Mesenchymal stem cell (in vitro differentiated cells and primary cell): ENCODE measurements around the gene LCE3A.

Experiments used
- DNase-seq: peaks from one replicate; pipeline ENCODE4 v3.0.0-alpha.2; 2013
- H2AFZ ChIP-seq: one replicate; pipeline ENCODE4 v1.6.1; 2013; ENCODE audit warnings: low read depth, mild to moderate bottlenecking, control low read depth, inconsistent platforms, low read length, moderate library complexity
- H2AK5ac ChIP-seq: 2 replicates; pipeline ENCODE4 v1.6.1; 2013; ENCODE audit warnings: low read length, moderate library complexity, mild to moderate bottlenecking, inconsistent platforms; ENCODE audit not compliant: severe bottlenecking
- H2BK120ac ChIP-seq: one replicate; pipeline ENCODE4 v1.6.1; 2013; ENCODE audit warnings: low read depth, mild to moderate bottlenecking, inconsistent platforms, low read length, moderate library complexity
- H2BK12ac ChIP-seq, 2 experiments: one replicate each; pipeline ENCODE4 v1.6.1; 2013; ENCODE audit warnings: inconsistent platforms in 2 of 2, low read length in 2 of 2, mild to moderate bottlenecking in 2 of 2, moderate library complexity in 2 of 2, control low read depth in 1 of 2
- H2BK15ac ChIP-seq: one replicate; pipeline ENCODE4 v1.6.1; 2013; ENCODE audit warnings: mild to moderate bottlenecking, low read depth, inconsistent platforms; ENCODE audit not compliant: poor library complexity, severe bottlenecking
- H2BK5ac ChIP-seq: 2 replicates; pipeline ENCODE4 v1.6.1; 2013; ENCODE audit warnings: low read depth, mild to moderate bottlenecking, low read length, control low read depth, inconsistent platforms; ENCODE audit not compliant: poor library complexity, severe bottlenecking
- H3K14ac ChIP-seq, 2 experiments: one replicate each; pipeline ENCODE4 v1.6.1; 2013; ENCODE audit warnings: inconsistent platforms in 2 of 2, low read length in 2 of 2, control low read depth in 1 of 2, mild to moderate bottlenecking in 1 of 2, moderate library complexity in 1 of 2
- H3K18ac ChIP-seq, 2 experiments: one replicate each; pipeline ENCODE4 v1.6.1; 2013; ENCODE audit warnings: inconsistent platforms in 2 of 2, low read length in 2 of 2, control low read depth in 1 of 2, low read depth in 1 of 2, mild to moderate bottlenecking in 1 of 2
- H3K23ac ChIP-seq, 2 experiments: one replicate each; pipeline ENCODE4 v1.6.1; 2013; ENCODE audit warnings: inconsistent platforms in 2 of 2, low read length in 2 of 2, mild to moderate bottlenecking in 2 of 2, moderate library complexity in 2 of 2, control low read depth in 1 of 2
- H3K27ac ChIP-seq: 2 replicates; pipeline ENCODE4 v1.5.1; 2013; ENCODE audit warnings: mild to moderate bottlenecking, moderate library complexity, low read length, control low read depth, inconsistent platforms; ENCODE audit not compliant: poor library complexity, severe bottlenecking
- H3K27me3 ChIP-seq, 2 experiments: 2 replicates each; pipeline versions ENCODE4 v1.6.1 to v1.7.0; 2013; ENCODE audit warnings: low read length in 2 of 2, mild to moderate bottlenecking in 2 of 2, moderate library complexity in 2 of 2, control low read depth in 1 of 2, inconsistent platforms in 1 of 2; ENCODE audit not compliant: control insufficient read depth in 1 of 2, insufficient read depth in 1 of 2
- H3K36me3 ChIP-seq, 2 experiments: 2 replicates each; pipeline versions ENCODE4 v1.6.1 to v1.7.0; 2013; ENCODE audit warnings: low read length in 2 of 2, control low read depth in 1 of 2, inconsistent platforms in 1 of 2, low read depth in 1 of 2, mild to moderate bottlenecking in 1 of 2; ENCODE audit not compliant: insufficient read depth in 2 of 2, control insufficient read depth in 1 of 2
- H3K4ac ChIP-seq, 2 experiments: one replicate each; pipeline ENCODE4 v1.6.1; 2013; ENCODE audit warnings: inconsistent platforms in 2 of 2, low read length in 2 of 2, mild to moderate bottlenecking in 2 of 2, moderate library complexity in 2 of 2, control low read depth in 1 of 2, low read depth in 1 of 2
- H3K4me1 ChIP-seq: 2 replicates; pipeline ENCODE4 v1.6.1; 2013; ENCODE audit warnings: low read depth, low read length, control low read depth; ENCODE audit not compliant: control insufficient read depth, insufficient read depth
- H3K4me2 ChIP-seq: 2 replicates; pipeline ENCODE4 v1.6.1; 2013; ENCODE audit warnings: low read length, mild to moderate bottlenecking, inconsistent platforms; ENCODE audit not compliant: poor library complexity, severe bottlenecking
- H3K4me3 ChIP-seq, 2 experiments: 2 replicates each; pipeline versions ENCODE4 v1.5.1 to v1.7.0; 2013; ENCODE audit warnings: low read length in 2 of 2, mild to moderate bottlenecking in 2 of 2, control low read depth in 1 of 2, low read depth in 1 of 2; ENCODE audit not compliant: insufficient read depth in 1 of 2
- H3K79me1 ChIP-seq: replicated peaks from 2 replicates; pipeline ENCODE4 v1.6.1; 2013; ENCODE audit warnings: mild to moderate bottlenecking, control low read depth, low read length, inconsistent platforms; ENCODE audit not compliant: poor library complexity, severe bottlenecking
- H3K9ac ChIP-seq: 2 replicates; pipeline ENCODE4 v1.7.0; 2013; ENCODE audit warnings: mild to moderate bottlenecking, low read length, moderate library complexity
- H3K9me3 ChIP-seq: 2 replicates; pipeline ENCODE4 v1.7.0; 2013; ENCODE audit warnings: mild to moderate bottlenecking, low read length; ENCODE audit not compliant: control insufficient read depth
- H4K8ac ChIP-seq: one replicate; pipeline ENCODE4 v1.6.1; 2013; ENCODE audit warnings: inconsistent platforms, mild to moderate bottlenecking, low read length, moderate library complexity
- H4K91ac ChIP-seq: one replicate; pipeline ENCODE4 v1.6.1; 2013; ENCODE audit warnings: mild to moderate bottlenecking, low read length, inconsistent platforms
- WGBS: methylation state at CpG from one replicate; pipeline ENCODE4 v1.1.7; 2013; ENCODE audit warnings: mixed read lengths; 5-methylcytosine and 5-hydroxymethylcytosine counted together

The LCE3A gene

GRCh38 chr1:152630596-152630995 is 7.7 kb upstream of the LCE3A start:
- Histone ChIP-seq H3K4me2 (no peak overlapping the region), H3K27ac (no peak overlapping the region), H3K4me3 (no peak overlapping the region), H3K18ac (no peak overlapping the region), H3K4ac (no peak overlapping the region), H3K14ac (no peak overlapping the region), H3K9ac (no peak overlapping the region), H2BK5ac (no peak overlapping the region), H2BK12ac (no peak overlapping the region), H3K27me3 (peaks cover 0 to 10% of the 10 kb centered on the region in 2 experiments), H2AK5ac (no peak overlapping the region), H3K9me3 (peaks cover 4% of the 10 kb centered on the region), H3K23ac (no peak overlapping the region), H2BK120ac (no peak overlapping the region), H4K8ac (no peak overlapping the region), H3K4me1 (no peaks in the 10 kb centered on the region), H3K79me1 (no peaks in the 10 kb centered on the region), H2BK15ac (no peak overlapping the region), H3K36me3 (no peaks in the 10 kb centered on the region), H2AFZ (no peak overlapping the region), H4K91ac (no peak overlapping the region)
- 73% methylated on average over 3 of the region's 3 CpGs for WGBS
- DNase-seq, result no peak

- no peak overlapping the region for H3K4me2 ChIP-seq
These were observed 3.8 kb upstream of the LCE3A start for GRCh38 chr1:152626744-152627143.

GRCh38 chr1:152623203-152623844 is 421 bp upstream of the LCE3A start:
- H3K14ac ChIP-seq, result no peak overlapping the region
- DNase-seq, result no peak
- no peak overlapping the region for H2AK5ac ChIP-seq
- no peak overlapping the region for H4K8ac ChIP-seq
- WGBS, result 80% methylated on average over 28 of the region's 29 CpGs
- no peak overlapping the region for H3K23ac ChIP-seq
- H2BK5ac ChIP-seq, result no peak overlapping the region
- no peak overlapping the region for H2BK12ac ChIP-seq
- H4K91ac ChIP-seq, result no peak overlapping the region
- H3K36me3 ChIP-seq, result no peaks in the 10 kb centered on the region
- H3K79me1 ChIP-seq, result no peaks in the 10 kb centered on the region
- H2BK15ac ChIP-seq, result no peak overlapping the region
- H2AFZ ChIP-seq, result no peak overlapping the region
- no peak overlapping the region for H3K4me2 ChIP-seq
- no peaks in the 10 kb centered on the region for H3K4me1 ChIP-seq
- H2BK120ac ChIP-seq, result no peak overlapping the region
- no peak overlapping the region for H3K27ac ChIP-seq
- no peak overlapping the region for H3K4ac ChIP-seq
- H3K18ac ChIP-seq, result no peak overlapping the region
- H3K4me3 ChIP-seq, result no peak overlapping the region
- peaks cover 0 to 10% of the 10 kb centered on the region in 2 experiments for H3K27me3 ChIP-seq
- no peak overlapping the region for H3K9ac ChIP-seq
- H3K9me3 ChIP-seq, result peaks cover 23% of the 10 kb centered on the region

More at GRCh38 chr1:152626744-152627143, 3.8 kb upstream of the LCE3A start:
- H2AK5ac ChIP-seq, result no peak overlapping the region
- no peak overlapping the region for H2BK5ac ChIP-seq
- no peak for DNase-seq
- no peak overlapping the region for H4K91ac ChIP-seq
- H2AFZ ChIP-seq, result no peak overlapping the region
- no peaks in the 10 kb centered on the region for H3K9me3 ChIP-seq
- no peak overlapping the region for H3K14ac ChIP-seq
- H3K23ac ChIP-seq, result no peak overlapping the region
- H2BK12ac ChIP-seq, result no peak overlapping the region
- no peak overlapping the region for H4K8ac ChIP-seq
- H3K4me3 ChIP-seq, result no peak overlapping the region
- H2BK120ac ChIP-seq, result no peak overlapping the region
- H3K27me3 ChIP-seq, result peaks cover 0 to 10% of the 10 kb centered on the region in 2 experiments
- H3K27ac ChIP-seq, result no peak overlapping the region
- no peak overlapping the region for H3K4ac ChIP-seq
- H2BK15ac ChIP-seq, result no peak overlapping the region
- WGBS, result no CpG with 5 or more reads among the region's 1 CpG
- no peaks in the 10 kb centered on the region for H3K4me1 ChIP-seq
- no peak overlapping the region for H3K18ac ChIP-seq
- H3K36me3 ChIP-seq, result no peaks in the 10 kb centered on the region
- no peak overlapping the region for H3K9ac ChIP-seq
- no peaks in the 10 kb centered on the region for H3K79me1 ChIP-seq

- Histone ChIP-seq H3K23ac (no peak overlapping the region), H3K18ac (no peak overlapping the region)
These were observed 910 bp downstream of the LCE3A start for GRCh38 chr1:152621993-152622392.

More at GRCh38 chr1:152621993-152622392, 910 bp downstream of the LCE3A start:
- no peak overlapping the region for H2BK12ac ChIP-seq
- H3K9me3 ChIP-seq, result peaks cover 33% of the 10 kb centered on the region
- no peak overlapping the region for H2BK5ac ChIP-seq
- H3K14ac ChIP-seq, result no peak overlapping the region
- 35% methylated on average over 3 of the region's 3 CpGs for WGBS
- no peak overlapping the region for H3K4me3 ChIP-seq
- no peak overlapping the region for H3K9ac ChIP-seq
- DNase-seq, result no peak
- H3K27me3 ChIP-seq, result peaks cover 0 to 7% of the 10 kb centered on the region in 2 experiments
- H3K4ac ChIP-seq, result no peak overlapping the region
- no peaks in the 10 kb centered on the region for H3K36me3 ChIP-seq
- no peak overlapping the region for H4K8ac ChIP-seq
- H2BK15ac ChIP-seq, result no peak overlapping the region
- H3K27ac ChIP-seq, result no peak overlapping the region
- no peak overlapping the region for H3K4me2 ChIP-seq
- no peak overlapping the region for H2AFZ ChIP-seq
- no peak overlapping the region for H4K91ac ChIP-seq
- no peaks in the 10 kb centered on the region for H3K4me1 ChIP-seq
- no peak overlapping the region for H2AK5ac ChIP-seq
- H2BK120ac ChIP-seq, result no peak overlapping the region
- no peaks in the 10 kb centered on the region for H3K79me1 ChIP-seq
